T47D (cell line): Measurements from ENCODE around the gene LDB3.

Experiments
- DNase-seq, 2 experiments: peaks; one replicate each; pipeline versions ENCODE4 v3.0.0 to v3.0.0-alpha.2; 2011 to 2012; ENCODE audit warnings: low read depth in 1 of 2, low spot score in 1 of 2
- JUND ChIP-seq: IDR thresholded peaks from 2 replicates; pipeline ENCODE4 v1.6.1; 2012; ENCODE audit warnings: low read depth
- in situ Hi-C: cut with HindIII; loops from 2 replicates; pipeline ENCODE4 v1.10.0; 2016; ENCODE audit warnings: low sequenced_read_pairs, low pct_unique_long_range_greater_than_20kb

LDB3 gene

DNA sequence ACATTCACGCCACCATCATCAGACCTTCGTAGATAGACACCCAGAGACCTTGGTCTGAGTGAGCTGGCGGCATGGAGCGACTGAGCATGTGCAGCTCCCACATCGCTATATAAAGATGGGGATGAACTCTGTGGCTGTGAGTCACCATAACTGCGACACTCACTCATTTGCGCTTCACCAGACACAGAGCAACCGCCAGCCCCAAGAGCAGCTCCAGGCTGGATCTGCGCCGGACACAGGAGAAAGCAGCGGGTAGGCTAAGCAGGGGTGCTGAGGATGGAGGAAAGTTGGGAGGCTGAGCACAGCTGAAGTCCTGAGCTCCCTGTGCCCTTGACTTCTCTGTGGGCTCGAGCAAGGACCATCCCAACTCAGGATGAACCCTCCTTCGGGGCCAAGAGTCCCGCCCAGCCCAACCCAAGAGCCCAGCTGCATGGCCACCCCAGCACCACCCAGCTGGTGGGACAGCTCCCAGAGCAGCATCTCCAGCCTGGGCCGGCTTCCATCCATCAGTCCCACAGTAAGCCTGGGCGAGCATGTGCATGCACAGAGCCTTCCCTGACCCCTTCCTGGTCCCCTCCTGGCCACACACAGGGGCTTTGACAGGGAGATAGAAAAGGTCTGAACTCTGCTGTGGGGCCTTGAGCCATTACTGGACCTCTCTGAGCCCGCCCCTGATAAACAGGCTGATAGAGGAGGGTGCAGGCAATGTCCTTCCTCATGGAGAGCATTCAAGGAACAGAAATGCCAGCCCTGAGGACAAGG is 13.7 kb upstream of the LDB3 start, which contains the start of gene OPN4:
OPN4 (plus strand) TSS at position 137 of the 762 bp plus-strand sequence; CDS start at position 374, 237 bp downstream.
- no peak for DNase-seq
- in situ Hi-C loops: no loop called here
- no peak for TF ChIP-seq JUND

DNA sequence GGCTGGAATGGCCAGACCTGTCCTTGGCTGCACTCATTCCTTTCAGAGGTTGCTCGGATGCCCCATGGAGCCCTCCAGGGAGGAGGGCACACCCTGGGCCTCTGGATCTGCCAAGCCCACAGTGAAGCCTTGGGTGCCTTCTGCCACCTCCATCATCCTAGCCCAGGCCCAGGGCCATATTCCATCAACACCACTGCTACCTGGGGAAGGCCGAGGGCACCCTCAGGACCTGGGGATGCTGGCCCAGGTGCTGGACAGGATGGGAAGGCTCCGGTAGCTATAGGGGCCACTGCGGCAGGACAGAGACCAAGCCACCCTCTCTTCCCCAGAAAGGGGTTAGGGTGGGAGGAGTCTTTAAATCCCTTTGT is 13.2 kb upstream of the LDB3 start:
- DNase-seq: no peak
- in situ Hi-C loops: no loop called here

DNA sequence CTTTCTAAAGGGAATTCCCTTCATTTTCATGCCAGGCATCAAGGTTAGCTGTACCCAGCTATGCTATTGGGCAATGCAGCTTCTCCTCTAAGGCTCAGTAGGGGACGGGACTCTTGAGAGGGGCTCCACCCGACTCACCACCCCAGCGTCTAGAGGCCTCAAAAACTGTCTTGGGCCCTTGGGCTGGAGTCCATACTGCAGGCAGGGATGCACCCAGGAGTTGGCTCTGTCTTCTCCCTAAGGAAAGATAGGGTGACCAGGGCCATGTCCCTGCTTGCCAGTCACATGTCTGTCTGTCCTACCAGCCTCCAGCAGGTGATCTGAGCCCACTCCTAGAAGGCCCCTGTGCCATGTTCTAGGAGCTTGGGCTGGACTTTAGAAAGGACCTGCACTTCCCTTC is 12.7 kb upstream of the LDB3 start:
- in situ Hi-C loops: no loop called here
- no peak for DNase-seq
- TF ChIP-seq JUND: no peak

More for the DNA sequence above, 13.2 kb upstream of the LDB3 start:
- no peak for TF ChIP-seq JUND

DNA sequence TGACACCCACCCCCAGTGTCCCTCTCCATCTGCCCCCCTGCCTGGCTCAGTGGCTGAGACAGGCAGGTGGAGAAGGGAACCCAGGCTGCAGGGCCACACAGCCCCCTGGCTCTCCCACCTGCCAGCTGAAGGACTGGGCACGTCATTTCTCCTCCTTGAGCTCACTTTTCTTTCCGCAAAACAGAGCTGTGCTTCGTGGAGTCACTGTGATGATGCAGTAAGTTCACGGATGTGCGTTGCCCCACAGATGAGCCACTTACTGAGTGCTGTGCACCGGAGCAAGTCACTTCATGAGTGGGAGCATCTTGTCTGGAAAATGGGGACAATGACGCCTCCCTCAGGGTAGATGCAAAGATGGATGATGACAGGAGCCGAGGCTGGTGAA is 11.3 kb upstream of the LDB3 start:
- TF ChIP-seq JUND: no peak
- in situ Hi-C loops: no loop called here
- no peak for DNase-seq

DNA sequence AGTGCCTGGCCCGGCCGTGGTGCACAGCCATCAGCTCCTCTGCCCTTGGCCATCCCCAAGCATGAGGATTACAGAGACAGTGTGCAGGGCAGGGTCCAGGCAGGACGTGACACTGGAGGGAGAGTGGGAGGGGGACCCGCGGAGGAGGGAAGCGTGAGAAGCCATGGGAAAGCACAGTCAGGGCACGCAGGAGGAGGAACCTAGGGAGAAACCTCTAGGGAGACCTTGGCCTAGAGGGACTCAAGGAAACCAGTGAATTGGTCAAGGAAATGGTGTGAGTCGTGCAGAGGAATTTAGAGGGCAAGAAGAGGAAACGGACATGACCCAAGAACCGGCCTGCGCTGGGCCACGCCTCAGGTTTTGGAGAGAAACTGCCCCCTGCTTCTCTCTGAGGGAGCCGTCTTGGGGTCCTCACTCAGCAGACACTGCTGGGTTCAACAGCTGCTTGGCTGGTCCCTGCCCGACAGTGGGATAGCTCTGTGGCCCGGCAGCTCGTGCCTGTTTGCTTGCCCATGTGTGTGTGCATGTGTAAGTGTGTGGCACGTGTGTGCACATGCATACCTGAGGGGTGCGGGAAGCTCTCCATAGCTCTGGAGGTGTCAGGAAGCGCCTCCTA is 10.8 kb upstream of the LDB3 start:
- no peak for DNase-seq
- no peak for TF ChIP-seq JUND
- in situ Hi-C loops: no loop called here

DNA sequence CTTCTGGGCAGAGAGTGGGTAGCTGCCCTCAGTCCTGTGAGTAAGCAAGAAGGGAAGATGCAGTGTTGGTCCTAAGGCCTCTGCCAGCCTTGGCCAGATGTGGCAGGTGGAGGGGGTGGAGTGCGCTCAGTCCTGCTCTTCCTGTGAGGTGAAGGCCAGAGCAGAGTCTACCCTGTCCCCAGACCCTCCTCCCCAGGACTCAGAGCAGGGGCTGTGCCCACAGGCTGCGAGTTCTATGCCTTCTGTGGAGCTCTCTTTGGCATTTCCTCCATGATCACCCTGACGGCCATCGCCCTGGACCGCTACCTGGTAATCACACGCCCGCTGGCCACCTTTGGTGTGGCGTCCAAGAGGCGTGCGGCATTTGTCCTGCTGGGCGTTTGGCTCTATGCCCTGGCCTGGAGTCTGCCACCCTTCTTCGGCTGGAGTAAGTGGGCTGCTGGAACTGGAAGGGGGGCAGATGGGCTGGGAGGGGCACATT is 10.0 kb upstream of the LDB3 start:
- DNase-seq: no peak
- in situ Hi-C loops: no loop called here
- TF ChIP-seq JUND: no peak

DNA sequence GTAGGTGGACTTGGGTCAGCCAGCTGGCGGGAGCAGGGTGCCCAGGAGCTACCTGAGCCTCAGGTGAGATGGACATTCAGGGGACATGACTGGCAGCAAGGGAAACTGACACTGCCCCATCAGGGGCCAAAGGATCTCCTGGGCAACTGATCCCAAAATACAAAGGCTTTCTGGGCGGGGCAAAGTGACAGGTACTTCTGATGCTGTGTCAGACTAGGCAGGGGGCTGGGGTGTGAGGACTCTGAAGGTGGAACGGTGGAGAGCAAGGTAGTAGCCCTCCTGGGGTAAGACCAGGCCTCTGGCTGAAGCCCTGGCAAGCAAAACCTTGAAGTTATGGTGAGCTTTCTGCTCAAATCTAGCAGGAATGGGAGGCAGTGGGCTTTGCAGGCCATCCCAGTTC is 9.6 kb upstream of the LDB3 start:
- DNase-seq: no peak
- in situ Hi-C loops: no loop called here
- TF ChIP-seq JUND: no peak

DNA sequence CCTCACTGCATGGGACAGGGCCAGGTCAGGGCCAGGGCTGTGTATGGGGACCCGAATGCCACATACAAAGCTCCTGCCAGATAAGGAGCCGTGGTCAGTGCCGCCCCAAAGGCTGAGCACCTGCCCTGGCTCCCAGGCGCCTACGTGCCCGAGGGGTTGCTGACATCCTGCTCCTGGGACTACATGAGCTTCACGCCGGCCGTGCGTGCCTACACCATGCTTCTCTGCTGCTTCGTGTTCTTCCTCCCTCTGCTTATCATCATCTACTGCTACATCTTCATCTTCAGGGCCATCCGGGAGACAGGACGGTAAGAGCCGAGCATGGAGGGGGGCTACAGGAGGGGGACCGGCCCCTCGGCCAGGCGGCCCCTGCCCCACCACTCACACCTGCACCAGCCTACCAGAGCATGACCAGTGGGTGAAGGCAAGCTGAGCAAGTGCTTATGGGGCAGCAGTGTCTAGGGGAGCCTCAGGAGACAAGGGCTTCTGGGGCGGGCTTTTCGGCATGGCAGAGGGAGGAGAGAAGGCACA is 9.1 kb upstream of the LDB3 start:
- in situ Hi-C loops: no loop called here
- TF ChIP-seq JUND: no peak
- DNase-seq: no peak

DNA sequence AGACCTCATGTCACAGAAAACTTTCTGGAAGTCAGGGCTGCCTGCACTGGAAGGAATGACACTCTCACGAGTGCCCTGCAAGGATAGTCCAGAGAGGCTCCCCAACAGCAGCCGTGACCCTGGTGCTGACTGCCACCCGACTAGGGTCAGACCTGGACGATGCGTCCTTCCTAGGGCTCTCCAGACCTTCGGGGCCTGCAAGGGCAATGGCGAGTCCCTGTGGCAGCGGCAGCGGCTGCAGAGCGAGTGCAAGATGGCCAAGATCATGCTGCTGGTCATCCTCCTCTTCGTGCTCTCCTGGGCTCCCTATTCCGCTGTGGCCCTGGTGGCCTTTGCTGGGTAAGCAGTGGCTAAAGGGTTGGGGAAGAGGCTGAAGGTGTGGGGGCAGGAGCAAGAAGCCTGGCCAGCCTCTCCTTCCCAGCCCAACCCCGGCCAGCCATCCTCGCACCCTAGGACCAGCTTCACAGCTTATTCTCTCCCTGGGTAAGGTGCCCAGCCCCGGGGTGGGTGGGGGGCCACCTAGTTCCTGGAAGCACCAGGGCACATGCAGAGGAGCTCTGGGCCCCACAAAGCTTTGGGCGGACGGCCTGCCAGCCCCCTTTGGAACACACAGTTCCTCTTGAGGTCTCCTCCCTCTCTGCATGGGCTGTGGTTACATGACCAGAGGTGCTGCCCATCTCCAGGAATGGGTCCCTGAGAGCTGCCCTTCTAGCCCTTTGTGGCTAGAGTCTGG is 8.4 kb upstream of the LDB3 start:
- no peak for DNase-seq
- TF ChIP-seq JUND: no peak
- in situ Hi-C loops: no loop called here

DNA sequence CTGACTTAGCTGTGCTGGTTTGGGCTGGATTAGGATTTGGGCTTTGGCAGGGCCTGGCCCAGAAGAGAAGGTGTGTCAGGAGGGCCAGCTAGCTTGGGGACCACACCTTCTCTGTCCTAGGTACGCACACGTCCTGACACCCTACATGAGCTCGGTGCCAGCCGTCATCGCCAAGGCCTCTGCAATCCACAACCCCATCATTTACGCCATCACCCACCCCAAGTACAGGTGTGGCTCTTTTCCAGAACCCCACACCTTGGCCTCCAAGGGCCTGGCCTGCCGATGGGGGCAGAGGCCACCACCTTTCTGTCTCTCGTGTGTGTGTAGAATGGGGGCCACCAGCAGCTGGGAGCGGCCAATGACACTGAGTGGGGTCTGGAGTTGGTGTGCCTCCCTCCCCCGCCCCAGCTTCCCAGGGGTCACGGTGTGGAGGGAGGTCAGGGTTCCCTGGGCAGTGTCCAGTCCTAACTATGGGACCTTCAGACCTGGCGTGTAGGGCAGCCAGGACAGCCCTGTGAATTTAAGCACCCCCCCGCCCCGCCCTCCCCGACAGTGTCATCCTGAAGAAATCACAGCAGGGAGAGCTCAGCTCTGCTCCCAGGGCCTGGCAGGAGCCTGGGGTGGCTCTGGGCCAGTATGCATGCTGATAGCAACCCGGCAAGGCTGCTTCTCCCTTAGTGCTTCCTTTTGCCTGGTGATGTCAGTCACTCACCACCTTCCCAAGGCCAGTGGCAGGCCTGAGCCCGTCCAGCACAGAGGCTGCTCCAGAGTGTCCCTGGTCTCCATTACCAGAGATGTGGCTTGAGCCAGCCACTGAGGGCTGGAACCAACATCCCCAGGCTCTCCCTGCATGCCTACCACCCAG is 6.9 kb upstream of the LDB3 start:
- in situ Hi-C loops: no loop called here
- TF ChIP-seq JUND: no peak
- peak in 1 of 2 experiments; percentile 16 for DNase-seq

DNA sequence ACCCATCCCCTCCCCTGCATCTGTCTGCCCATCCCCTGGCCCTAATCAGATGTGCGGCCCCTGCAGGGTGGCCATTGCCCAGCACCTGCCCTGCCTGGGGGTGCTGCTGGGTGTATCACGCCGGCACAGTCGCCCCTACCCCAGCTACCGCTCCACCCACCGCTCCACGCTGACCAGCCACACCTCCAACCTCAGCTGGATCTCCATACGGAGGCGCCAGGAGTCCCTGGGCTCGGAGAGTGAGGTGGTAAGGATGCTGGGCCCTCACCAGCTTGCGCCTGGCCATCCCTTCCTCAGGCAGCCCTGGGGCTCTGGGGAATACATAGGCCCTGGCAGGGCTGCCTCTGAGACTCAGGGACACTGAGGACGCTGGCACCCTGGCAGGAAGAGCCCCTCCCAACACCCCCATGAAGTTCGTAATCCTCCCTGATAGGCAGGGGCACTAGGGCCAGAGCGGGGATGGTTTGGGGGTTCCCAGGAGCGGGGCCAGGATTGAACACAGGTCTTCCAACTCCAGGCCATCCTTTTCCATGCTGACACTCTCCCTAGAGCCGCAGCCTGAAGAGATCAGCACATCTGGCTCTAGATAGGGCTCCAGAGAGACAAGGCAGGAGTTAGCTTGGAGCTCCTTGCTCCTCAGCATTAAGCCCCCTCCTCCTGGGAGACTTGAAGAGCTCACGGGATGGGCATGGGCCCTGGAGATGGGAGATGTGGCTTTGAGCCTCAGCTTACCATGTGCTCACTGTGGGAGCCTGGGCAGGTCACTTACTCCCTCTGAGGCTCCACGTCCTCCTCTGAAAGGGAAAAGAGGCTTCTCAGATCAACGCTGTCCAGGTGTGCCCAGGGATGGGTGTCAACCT is 5.9 kb upstream of the LDB3 start:
- in situ Hi-C loops: no loop called here
- TF ChIP-seq JUND: no peak
- no peak for DNase-seq
